ENCODE measurements around the gene RNF115. TPM values are rescaled to one million over a fixed set of nuclear protein-coding genes. Genes with fewer than 3 reads are reported as not detected.
A peak's percentile ranks its signal among the peaks of the same experiment; 100 is the strongest.

The RNF115 gene
- total RNA-seq, 1 donor from 2014 or later: 15.3 TPM

- Histone ChIP-seq H3K4me1 (ENCODE audit: insufficient read depth, low read length) (no peaks in the 10 kb centered on the region), H3K4me2 (ENCODE audit: low read length) (no peak overlapping the region), H3K79me2 (ENCODE audit: insufficient read depth, low read length) (peaks cover 3% of the 10 kb centered on the region), H3K27me3 (ENCODE audit: insufficient read depth, low read length) (no peaks in the 10 kb centered on the region), H3K27ac (ENCODE audit: low read depth, low read length) (no peak overlapping the region), H3K9ac (ENCODE audit: low read length) (no peak overlapping the region), H3K9me3 (ENCODE audit: insufficient read depth, low read depth, low read length) (peaks cover 4% of the 10 kb centered on the region), H2AFZ (ENCODE audit: low read depth, low read length) (no peak overlapping the region), H4K20me1 (ENCODE audit: insufficient read depth, low read length) (no peaks in the 10 kb centered on the region), H3K36me3 (ENCODE audit: insufficient read depth, low read length) (peaks cover 10% of the 10 kb centered on the region), H3K4me3 (ENCODE audit: insufficient read depth, low read depth, low read length) (no peak overlapping the region)
- no peak overlapping the region for H3K4me3 Mint-ChIP-seq (ENCODE audit: unreplicated experiment)
- no peak for DNase-seq (ENCODE audit: low read depth)
- H3K36me3 Mint-ChIP-seq (ENCODE audit: low read depth, unreplicated experiment): peaks cover 29% of the 10 kb centered on the region
- FAIRE-seq: no peak
- no peaks in the 10 kb centered on the region for H3K27me3 Mint-ChIP-seq (ENCODE audit: low read depth, unreplicated experiment)
- H3K4me1 Mint-ChIP-seq (ENCODE audit: low read depth, unreplicated experiment): peaks cover 8% of the 10 kb centered on the region
- peaks cover 5% of the 10 kb centered on the region for H3K9me3 Mint-ChIP-seq (ENCODE audit: unreplicated experiment)
- TF ChIP-seq CTCF (IDR thresholded peaks at IDR 0.05; ENCODE audit: insufficient read depth, low read depth, low read length): no peak
- TF ChIP-seq EZH2 (IDR thresholded peaks at IDR 0.05; ENCODE audit: insufficient read depth, low read length): no peak
- no peak overlapping the region for H3K27ac Mint-ChIP-seq (ENCODE audit: unreplicated experiment)
These were observed 65.8 kb downstream of the RNF115 start for GRCh38 chr1:145758116-145758515.

DNA sequence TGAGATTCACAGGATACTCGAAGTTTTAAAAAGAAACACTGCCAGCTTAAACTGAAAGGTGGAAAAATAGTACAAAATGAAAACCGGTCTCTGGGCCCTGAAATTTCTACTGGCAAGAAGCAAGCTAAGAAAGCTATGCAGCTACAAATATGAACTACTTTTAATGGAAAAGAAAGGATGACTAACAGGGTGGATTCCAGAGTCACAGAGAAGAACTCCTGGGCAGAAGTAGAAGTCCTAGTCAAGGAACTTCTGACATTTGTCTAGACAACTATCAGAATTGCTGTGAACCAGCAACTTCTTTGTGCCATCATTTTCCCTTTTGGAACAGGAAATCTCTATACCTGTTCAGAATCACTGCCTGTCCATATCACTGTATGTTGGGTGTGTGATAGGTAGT is 66.5 kb downstream of the RNF115 start:
- H3K27ac Mint-ChIP-seq (ENCODE audit: unreplicated experiment): peak overlapping the region; percentile 59
- Histone ChIP-seq H3K4me2 (ENCODE audit: low read length) (no peak overlapping the region), H3K36me3 (ENCODE audit: insufficient read depth, low read length) (peaks cover 7% of the 10 kb centered on the region), H3K4me3 (ENCODE audit: insufficient read depth, low read depth, low read length) (no peak overlapping the region), H4K20me1 (ENCODE audit: insufficient read depth, low read length) (no peaks in the 10 kb centered on the region), H3K9me3 (ENCODE audit: insufficient read depth, low read depth, low read length) (peaks cover 4% of the 10 kb centered on the region), H3K4me1 (ENCODE audit: insufficient read depth, low read length) (peaks cover 3% of the 10 kb centered on the region), H3K27ac (ENCODE audit: low read depth, low read length) (no peak overlapping the region), H3K9ac (ENCODE audit: low read length) (no peak overlapping the region), H2AFZ (ENCODE audit: low read depth, low read length) (no peak overlapping the region), H3K27me3 (ENCODE audit: insufficient read depth, low read length) (no peaks in the 10 kb centered on the region), H3K79me2 (ENCODE audit: insufficient read depth, low read length) (peaks cover 3% of the 10 kb centered on the region)
- peaks cover 11% of the 10 kb centered on the region for H3K4me1 Mint-ChIP-seq (ENCODE audit: low read depth, unreplicated experiment)
- TF ChIP-seq CTCF (IDR thresholded peaks at IDR 0.05; ENCODE audit: insufficient read depth, low read depth, low read length) (no peak), EZH2 (IDR thresholded peaks at IDR 0.05; ENCODE audit: insufficient read depth, low read length) (no peak)
- peak; percentile 9 for DNase-seq (ENCODE audit: low read depth)
- H3K9me3 Mint-ChIP-seq (ENCODE audit: unreplicated experiment): peaks cover 5% of the 10 kb centered on the region
- FAIRE-seq: no peak
- peaks cover 29% of the 10 kb centered on the region for H3K36me3 Mint-ChIP-seq (ENCODE audit: low read depth, unreplicated experiment)
- no peak overlapping the region for H3K4me3 Mint-ChIP-seq (ENCODE audit: unreplicated experiment)
- H3K27me3 Mint-ChIP-seq (ENCODE audit: low read depth, unreplicated experiment): no peaks in the 10 kb centered on the region

DNA sequence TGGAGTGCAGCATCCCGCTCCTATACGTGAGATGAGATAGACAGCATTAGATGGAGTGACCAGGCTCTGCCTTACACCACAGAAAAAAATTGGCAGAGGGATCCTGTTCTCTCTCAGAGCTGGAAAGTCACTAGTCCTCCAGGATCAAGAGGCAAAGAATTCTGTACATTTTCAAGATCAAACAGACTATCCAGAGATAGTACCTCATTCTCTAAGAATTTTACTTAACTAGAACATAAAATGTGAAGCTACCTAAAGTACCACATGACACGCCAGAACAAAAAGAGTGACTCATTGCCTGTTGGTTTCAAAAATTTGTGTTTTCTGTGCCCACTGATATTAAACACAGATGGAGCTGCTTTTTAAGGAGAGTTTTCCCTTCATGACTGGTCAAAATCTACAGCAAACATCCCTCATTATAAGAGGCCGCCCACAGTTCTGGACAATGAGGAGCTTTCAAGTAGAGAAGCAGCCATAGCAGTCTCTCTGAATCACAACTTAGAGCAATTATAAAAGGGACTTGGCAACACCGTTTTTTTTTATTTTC is 72.3 kb downstream of the RNF115 start:
- H3K27ac Mint-ChIP-seq (ENCODE audit: unreplicated experiment): peak overlapping the region; percentile 88
- Histone ChIP-seq H3K4me2 (ENCODE audit: low read length) (peak overlapping the region; percentile 65), H2AFZ (ENCODE audit: low read depth, low read length) (no peak overlapping the region), H3K27me3 (ENCODE audit: insufficient read depth, low read length) (no peaks in the 10 kb centered on the region), H4K20me1 (ENCODE audit: insufficient read depth, low read length) (peaks cover 4% of the 10 kb centered on the region), H3K4me3 (ENCODE audit: insufficient read depth, low read depth, low read length) (no peak overlapping the region), H3K4me1 (ENCODE audit: insufficient read depth, low read length) (peaks cover 18% of the 10 kb centered on the region), H3K9me3 (ENCODE audit: insufficient read depth, low read depth, low read length) (no peaks in the 10 kb centered on the region), H3K27ac (ENCODE audit: low read depth, low read length) (peak overlapping the region; percentile 91), H3K36me3 (ENCODE audit: insufficient read depth, low read length) (peaks cover 18% of the 10 kb centered on the region), H3K79me2 (ENCODE audit: insufficient read depth, low read length) (peaks cover 3% of the 10 kb centered on the region), H3K9ac (ENCODE audit: low read length) (peak overlapping the region; percentile 73)
- H3K4me3 Mint-ChIP-seq (ENCODE audit: unreplicated experiment): peak overlapping the region; percentile 52
- peaks cover 22% of the 10 kb centered on the region for H3K4me1 Mint-ChIP-seq (ENCODE audit: low read depth, unreplicated experiment)
- no peaks in the 10 kb centered on the region for H3K27me3 Mint-ChIP-seq (ENCODE audit: low read depth, unreplicated experiment)
- FAIRE-seq: peak; percentile 68
- peak; percentile 97 for DNase-seq (ENCODE audit: low read depth)
- TF ChIP-seq EZH2 (IDR thresholded peaks at IDR 0.05; ENCODE audit: insufficient read depth, low read length): no peak
- TF ChIP-seq CTCF (IDR thresholded peaks at IDR 0.05; ENCODE audit: insufficient read depth, low read depth, low read length): no peak
- H3K9me3 Mint-ChIP-seq (ENCODE audit: unreplicated experiment): no peaks in the 10 kb centered on the region
- peaks cover 23% of the 10 kb centered on the region for H3K36me3 Mint-ChIP-seq (ENCODE audit: low read depth, unreplicated experiment)

Data from astrocyte (in vitro differentiated cells and primary cell).